Nephron progenitor cell (in vitro differentiated cells): ENCODE results near the gene WIPF2.

Experiments used
- DNase-seq: peaks from one replicate; pipeline ENCODE4 v3.0.0; 2021
- H3K27ac Mint-ChIP-seq: 2 replicates; pipeline ENCODE4 v1.8.0; 2021; ENCODE audit warnings: mild to moderate bottlenecking, moderate library complexity, mixed read lengths
- H3K27me3 Mint-ChIP-seq: 2 replicates; pipeline ENCODE4 v1.8.0; 2021; ENCODE audit warnings: mild to moderate bottlenecking, low read depth, mixed read lengths; ENCODE audit not compliant: poor library complexity
- H3K36me3 Mint-ChIP-seq: 2 replicates; pipeline ENCODE4 v1.8.0; 2021; ENCODE audit warnings: low read depth, mixed read lengths
- H3K4me1 Mint-ChIP-seq: 2 replicates; pipeline ENCODE4 v1.8.0; 2021; ENCODE audit warnings: mixed read lengths
- H3K4me3 Mint-ChIP-seq: 2 replicates; pipeline ENCODE4 v1.8.0; 2021; ENCODE audit warnings: mild to moderate bottlenecking, moderate library complexity, mixed read lengths
- H3K9me3 Mint-ChIP-seq: 2 replicates; pipeline ENCODE4 v1.8.0; 2021; ENCODE audit warnings: mild to moderate bottlenecking, moderate library complexity, mixed read lengths
- CTCF ChIP-seq: fragments of 200-600 bp; sonication (generic); IDR thresholded peaks from 2 replicates; pipeline ENCODE4 v1.5.0; 2021; ENCODE audit warnings: antibody characterized with exemption

The WIPF2 gene

GRCh38 chr17:40241252-40241834 lies 22.2 kb downstream of the WIPF2 start:
- TF ChIP-seq CTCF, result no peak
- Mint-ChIP-seq H3K4me1 (no peaks in the 10 kb centered on the region), H3K27ac (no peak overlapping the region), H3K4me3 (no peak overlapping the region), H3K36me3 (peaks cover 26% of the 10 kb centered on the region), H3K27me3 (no peaks in the 10 kb centered on the region), H3K9me3 (no peaks in the 10 kb centered on the region)
- no peak for DNase-seq

DNA sequence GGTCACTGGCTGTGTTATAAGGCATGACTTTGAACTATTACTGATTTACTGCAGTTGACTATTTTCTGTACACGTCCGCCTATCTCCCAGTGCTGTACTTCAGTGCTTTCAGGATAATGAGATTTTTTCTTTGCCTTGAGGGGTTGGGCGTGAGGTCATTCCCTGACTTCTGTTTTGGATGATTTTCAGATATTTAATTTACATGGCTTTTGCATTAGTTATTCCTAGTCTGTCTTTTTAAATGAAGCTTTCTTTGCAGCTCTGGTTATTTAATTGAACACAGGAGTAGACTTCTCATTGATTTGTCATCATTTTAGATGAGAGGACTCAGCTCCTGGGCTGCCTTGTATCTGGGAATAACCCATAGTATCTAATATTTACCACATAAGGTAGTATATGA lies 23.7 kb downstream of the WIPF2 start:
- Mint-ChIP-seq H3K27ac (no peak overlapping the region), H3K9me3 (no peaks in the 10 kb centered on the region), H3K27me3 (no peaks in the 10 kb centered on the region), H3K36me3 (peaks cover 16% of the 10 kb centered on the region), H3K4me3 (no peak overlapping the region), H3K4me1 (no peaks in the 10 kb centered on the region)
- no peak for DNase-seq
- no peak for TF ChIP-seq CTCF

- no peak for TF ChIP-seq CTCF
- Mint-ChIP-seq H3K36me3 (peaks cover 19% of the 10 kb centered on the region), H3K9me3 (no peaks in the 10 kb centered on the region), H3K27me3 (no peaks in the 10 kb centered on the region), H3K4me1 (peaks cover 2% of the 10 kb centered on the region), H3K27ac (no peak overlapping the region), H3K4me3 (no peak overlapping the region)
- no peak for DNase-seq
Measured at GRCh38 chr17:40243761-40244160, 24.7 kb downstream of the WIPF2 start.

- no peak overlapping the region for H3K4me3 Mint-ChIP-seq
Measured at GRCh38 chr17:40244255-40244654, 25.2 kb downstream of the WIPF2 start.

DNA sequence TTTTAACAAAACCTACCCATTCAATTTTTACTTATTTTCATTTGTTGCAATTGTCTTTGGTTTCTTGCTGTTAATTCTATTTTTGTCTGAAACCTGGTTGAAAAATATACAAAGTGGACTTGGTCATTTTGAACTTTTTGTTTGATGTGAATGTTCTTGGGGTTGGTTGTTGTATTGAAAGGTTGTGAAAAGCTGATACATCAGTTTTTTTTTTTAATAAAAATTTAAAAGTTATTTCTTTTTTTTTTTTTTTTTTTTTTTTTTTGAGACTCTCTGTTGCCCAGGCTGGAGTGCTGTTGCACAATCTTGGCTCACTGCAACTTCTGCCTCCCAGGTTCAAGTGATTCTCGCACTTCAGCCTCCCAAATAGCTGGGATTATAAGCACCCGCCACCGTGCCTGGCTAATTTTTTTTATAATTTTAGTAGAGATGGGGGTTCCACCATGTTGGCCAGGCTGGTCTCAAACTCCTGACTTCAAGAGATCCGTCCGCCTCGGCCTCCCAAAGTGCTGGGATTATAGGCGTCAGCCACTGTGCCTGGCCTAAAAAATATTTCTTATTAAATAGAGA lies 28.9 kb downstream of the WIPF2 start:
- Mint-ChIP-seq H3K27ac (no peak overlapping the region), H3K27me3 (no peaks in the 10 kb centered on the region), H3K4me1 (peaks cover 18% of the 10 kb centered on the region), H3K9me3 (no peaks in the 10 kb centered on the region), H3K36me3 (peaks cover 25% of the 10 kb centered on the region), H3K4me3 (no peak overlapping the region)
- no peak for TF ChIP-seq CTCF
- DNase-seq, result no peak

More at GRCh38 chr17:40244255-40244654, 25.2 kb downstream of the WIPF2 start:
- Mint-ChIP-seq H3K27ac (no peak overlapping the region), H3K9me3 (no peaks in the 10 kb centered on the region), H3K27me3 (no peaks in the 10 kb centered on the region), H3K4me1 (peaks cover 7% of the 10 kb centered on the region), H3K36me3 (peaks cover 22% of the 10 kb centered on the region)
- no peak for DNase-seq
- no peak for TF ChIP-seq CTCF

- DNase-seq, result no peak
- no peaks in the 10 kb centered on the region for H3K9me3 Mint-ChIP-seq
- H3K27ac Mint-ChIP-seq, result peak overlapping the region; percentile 29
- H3K27me3 Mint-ChIP-seq, result no peaks in the 10 kb centered on the region
- H3K4me1 Mint-ChIP-seq, result peaks cover 18% of the 10 kb centered on the region
- TF ChIP-seq CTCF, result no peak
- H3K36me3 Mint-ChIP-seq, result peaks cover 29% of the 10 kb centered on the region
- no peak overlapping the region for H3K4me3 Mint-ChIP-seq
Measured at GRCh38 chr17:40248507-40248906, 29.4 kb downstream of the WIPF2 start.
